NOMO-1 treated with dmso at 0.1 percent for 144 hours (cell line): ENCODE data around the gene RHBDL3.

Experiments
- DNase-seq: peaks from one replicate; lab custom pipeline; 2025; ENCODE audit not compliant: unreplicated experiment; lab: John Stamatoyannopoulos, UW

Gene RHBDL3

DNA sequence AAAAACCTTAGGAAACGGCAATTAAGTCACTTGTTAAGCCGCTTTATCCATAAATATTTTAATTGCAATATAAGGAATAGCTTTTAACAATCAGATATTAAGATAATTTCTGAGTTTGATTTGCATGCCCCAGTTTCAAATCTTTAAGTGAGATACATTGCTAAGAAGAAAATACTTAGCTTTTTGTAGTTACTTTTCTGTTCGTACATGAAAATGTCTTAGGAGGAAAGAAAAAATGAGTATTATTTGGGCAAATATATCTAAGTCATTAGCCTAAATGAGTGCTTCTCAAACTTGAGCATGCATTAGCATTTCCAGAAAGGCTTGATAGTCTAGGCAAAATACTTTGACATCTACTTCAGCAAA lies 90.7 kb downstream of the RHBDL3 start:
- DNase-seq: no peak

- no peak for DNase-seq
Observed at GRCh38 chr17:32356750-32357149, 91.1 kb downstream of the RHBDL3 start.

GRCh38 chr17:32357615-32358014 lies 92.0 kb downstream of the RHBDL3 start:
- no peak for DNase-seq

DNA sequence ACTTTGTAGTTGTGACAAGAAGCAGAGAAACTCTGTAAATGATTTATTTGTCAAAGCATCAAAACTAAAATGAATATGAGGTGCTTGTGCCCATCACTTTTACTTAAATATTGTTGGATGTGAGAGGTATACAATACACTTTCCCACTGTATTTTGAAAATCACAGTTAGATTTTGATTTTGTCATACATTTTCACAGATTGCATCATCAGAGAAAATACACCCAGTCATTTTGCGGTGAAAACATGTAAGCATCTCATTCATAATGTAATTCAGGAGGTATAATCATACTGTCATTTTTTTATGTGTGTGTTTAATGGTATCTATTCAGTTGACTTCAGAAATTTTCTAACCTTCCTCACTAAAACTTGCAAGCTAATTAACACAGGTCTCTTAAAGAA lies 95.6 kb downstream of the RHBDL3 start:
- no peak for DNase-seq

GRCh38 chr17:32370426-32370825 lies 104.8 kb downstream of the RHBDL3 start:
- DNase-seq: no peak
